Epithelial cell of esophagus (primary cell): ENCODE results near the gene NBEAL2.

Experiments used
- DNase-seq: peaks from one replicate; pipeline ENCODE4 v3.0.0; 2010; ENCODE audit warnings: low read depth
- H3K4me3 ChIP-seq: 2 replicates; pipeline ENCODE4 v1.5.1; 2011; ENCODE audit warnings: mild to moderate bottlenecking, low read length, control low read depth
- CTCF ChIP-seq: IDR thresholded peaks from 2 replicates; pipeline ENCODE4 v1.5.1; 2011; ENCODE audit warnings: low read depth, mild to moderate bottlenecking, low read length, control low read depth, inconsistent platforms; ENCODE audit not compliant: insufficient read depth; ENCODE audit errors: missing control alignments

NBEAL2 gene

DNA sequence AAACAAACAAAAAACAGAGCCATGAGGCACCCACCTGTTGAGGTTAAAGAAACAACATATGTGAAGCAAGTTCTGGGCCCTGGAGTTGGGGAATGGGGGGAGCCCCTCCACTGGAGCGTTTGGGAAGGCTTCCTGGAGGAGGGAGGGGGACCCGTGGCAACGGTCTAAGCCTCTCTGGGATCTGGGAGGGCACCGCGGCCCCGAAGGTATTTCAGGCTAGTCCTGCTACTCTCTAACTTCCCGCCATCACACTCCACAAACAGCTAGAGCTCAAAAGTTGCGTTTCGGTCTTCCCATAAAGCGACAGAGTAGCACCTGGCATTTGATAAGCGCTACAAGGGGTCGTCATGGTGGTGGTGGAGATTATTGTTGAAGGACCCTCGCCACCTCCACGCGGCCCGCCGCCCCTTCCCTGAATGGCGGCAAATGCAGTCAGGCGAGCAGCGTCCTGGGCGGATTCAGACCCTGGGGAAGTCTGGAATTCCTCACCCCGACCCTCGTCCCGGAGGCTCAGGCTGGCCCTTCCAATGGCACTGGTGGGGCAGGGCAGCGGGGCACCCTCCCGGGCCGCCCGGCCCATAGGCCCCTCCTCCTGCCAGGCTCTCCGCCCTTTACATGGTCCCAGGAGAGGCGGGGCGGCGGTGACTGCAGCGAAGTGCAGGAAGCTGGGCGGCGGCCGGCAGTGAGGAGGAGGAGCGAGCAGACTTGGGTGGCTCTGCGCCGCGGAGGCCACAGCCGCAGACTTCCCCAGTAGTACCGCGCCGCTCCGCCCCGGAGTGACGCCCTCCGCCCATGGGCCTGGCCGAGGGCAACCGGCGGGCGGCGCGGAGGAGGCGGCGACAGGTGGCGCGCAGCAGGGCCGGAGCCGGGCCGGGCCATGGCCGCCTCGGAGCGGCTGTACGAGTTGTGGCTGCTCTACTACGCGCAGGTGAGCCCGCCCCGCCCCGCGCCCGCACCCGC lies at the start of gene NBEAL2:
Gene NBEAL2, plus strand, starts transcription at position 682 of the 960 bp plus-strand sequence. Its CDS starts 196 bp downstream, at position 878.
- H3K4me3 ChIP-seq, result peak within 1 kb of the TSS; percentile 85
- peak; percentile 97 for DNase-seq
- no peak for TF ChIP-seq CTCF

GRCh38 chr3:46930166-46930944 lies 49.1 kb upstream of the NBEAL2 start:
- H3K4me3 ChIP-seq, result no peak overlapping the region

DNA sequence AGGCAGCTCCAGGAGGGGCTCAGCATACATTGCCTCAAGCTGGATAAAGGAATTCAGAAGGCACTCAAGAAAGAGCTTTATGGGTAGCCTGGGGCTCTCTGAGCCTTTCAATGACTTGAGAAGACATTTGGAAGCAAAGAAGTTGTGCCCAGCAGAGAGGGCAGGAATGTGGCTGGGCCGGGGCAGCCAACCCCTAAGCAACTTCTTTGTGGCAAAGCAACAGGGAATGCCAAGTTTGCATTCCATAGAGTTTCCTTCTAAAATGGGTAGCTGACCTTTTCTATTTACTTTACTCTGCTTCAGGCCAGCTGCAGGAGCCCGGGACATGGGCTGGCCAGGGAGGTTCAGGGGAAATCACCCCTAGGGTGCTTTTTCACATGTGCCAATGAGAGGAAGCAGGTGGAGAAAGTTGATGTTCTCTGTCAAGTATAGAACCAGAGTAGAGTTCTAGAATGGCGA lies 48.5 kb upstream of the NBEAL2 start:
- H3K4me3 ChIP-seq, result no peak overlapping the region

More at GRCh38 chr3:46930166-46930944, 49.1 kb upstream of the NBEAL2 start:
- no peak for DNase-seq
- TF ChIP-seq CTCF, result no peak

GRCh38 chr3:46931631-46932331 lies 47.7 kb upstream of the NBEAL2 start:
- no peak overlapping the region for H3K4me3 ChIP-seq
- TF ChIP-seq CTCF, result no peak
- DNase-seq, result no peak

More for the DNA sequence above, 48.5 kb upstream of the NBEAL2 start:
- no peak for TF ChIP-seq CTCF
- DNase-seq, result no peak

DNA sequence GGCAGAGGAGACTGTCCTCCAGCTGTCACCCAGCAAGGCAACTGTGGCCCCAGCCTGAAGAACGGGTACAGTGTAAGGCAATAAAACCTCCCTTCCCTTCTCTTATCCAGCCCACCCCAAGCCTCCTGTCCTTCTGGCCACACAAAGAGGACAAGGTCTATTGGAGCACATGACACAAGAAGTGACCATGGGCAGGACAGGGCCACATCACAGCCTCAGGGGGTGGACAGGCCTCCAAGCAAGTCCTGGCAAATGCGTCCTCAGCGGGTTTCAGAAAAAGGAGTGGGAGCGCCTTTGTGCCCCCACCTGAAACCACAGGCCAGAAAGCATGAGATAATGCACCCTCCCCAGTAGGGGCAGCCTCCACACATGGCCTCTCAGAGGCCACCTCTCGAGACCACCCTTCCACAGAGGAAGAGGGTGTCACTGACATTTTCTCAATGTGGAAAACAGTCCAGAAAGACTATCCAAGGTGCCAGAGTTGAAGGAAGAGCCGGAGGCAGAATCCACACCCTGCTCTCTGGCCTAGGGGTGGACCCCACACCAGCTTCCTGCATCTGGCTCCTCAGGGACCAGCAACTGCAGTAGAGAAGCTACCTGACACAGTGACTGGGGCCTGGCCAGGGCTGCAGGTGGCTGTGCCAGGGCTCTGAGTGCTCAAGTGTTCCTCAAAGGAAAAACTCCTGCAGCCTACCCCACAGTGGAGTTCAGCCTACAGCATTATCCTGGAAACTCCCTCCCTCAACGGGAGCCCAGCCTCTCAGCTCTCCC lies 46.8 kb upstream of the NBEAL2 start:
- H3K4me3 ChIP-seq, result no peak overlapping the region
- TF ChIP-seq CTCF, result no peak
- DNase-seq, result no peak

DNA sequence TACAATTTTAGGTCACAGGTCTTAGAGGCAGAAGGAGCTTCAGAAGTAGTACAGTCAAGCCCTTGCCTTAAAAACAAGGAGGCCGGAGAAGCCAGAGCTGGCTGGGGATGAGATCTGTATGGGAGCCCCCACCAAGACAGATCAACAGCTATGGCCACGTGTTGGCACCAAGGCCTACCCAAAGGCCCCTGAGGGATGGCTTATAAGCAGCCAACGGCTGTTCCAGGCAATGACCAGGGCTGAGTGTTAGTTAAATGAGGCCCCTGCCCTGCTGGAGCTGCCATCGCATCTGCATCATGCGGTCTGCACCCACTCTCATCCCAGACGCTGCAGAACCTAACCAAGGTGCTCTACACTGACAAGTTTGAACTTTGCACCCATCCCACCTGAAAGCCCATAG lies 46.2 kb upstream of the NBEAL2 start:
- TF ChIP-seq CTCF, result no peak
- DNase-seq, result no peak
- H3K4me3 ChIP-seq, result no peak overlapping the region
